Left lung (tissue), 10 donors: ENCODE results near the gene IGSF5. TPM values are rescaled to one million over a fixed set of nuclear protein-coding genes. Genes with fewer than 3 reads are reported as not detected.
A peak's percentile ranks its signal among the peaks of the same experiment; 100 is the strongest.

Experiments used
- ATAC-seq: fragments of 200-7000 bp; cut with Tn5 transposase; one replicate; pipeline ENCODE4 v1.9.1; 2020; ENCODE audit warnings: moderate library complexity
- DNase-seq, 4 donors: peaks; one replicate each; pipeline ENCODE4 v3.0.0-alpha.2; 2013 to 2020
- H3K27ac ChIP-seq, 2 donors: fragments of 200-600 bp; sonication (generic) in 1 of 2; one replicate each; pipeline versions ENCODE4 v1.5.0 to v1.8.0; 2020 to 2021
- H3K27me3 ChIP-seq, 2 donors: fragments of 200-600 bp; sonication (generic) in 1 of 2; one replicate each; pipeline versions ENCODE4 v1.5.0 to v1.8.0; 2020 to 2021
- H3K36me3 ChIP-seq, 2 donors: fragments of 200-600 bp; sonication (generic) in 1 of 2; one replicate each; pipeline versions ENCODE4 v1.5.0 to v1.8.0; 2020 to 2021
- H3K4me1 ChIP-seq, 2 donors: fragments of 200-600 bp; one replicate each; pipeline ENCODE4 v1.8.0; 2021
- H3K4me3 ChIP-seq, 2 donors: fragments of 200-600 bp; sonication (generic) in 1 of 2; one replicate each; pipeline versions ENCODE4 v1.5.0 to v1.8.0; 2020 to 2021; ENCODE audit warnings: mild to moderate bottlenecking in 1 of 2
- H3K9me3 ChIP-seq, 2 donors: fragments of 200-600 bp; sonication (generic) in 1 of 2; one replicate each; pipeline versions ENCODE4 v1.5.0 to v1.8.0; 2020 to 2021
- CTCF ChIP-seq, 2 donors: fragments of 200-600 bp; sonication (generic) in 1 of 2; IDR thresholded peaks; one replicate each; pipeline versions ENCODE4 v1.5.0 to v1.8.0; 2021; ENCODE audit warnings: antibody characterized with exemption in 2 of 2
- intact Hi-C, 2 donors: fragments of 100-400 bp; cut with DNase I; formaldehyde crosslinking; loops; one replicate each; pipeline versions ENCODE4 v1.11.2 to v1.14.2; 2022
- polyA plus RNA-seq, 6 donors: library from polyadenylated mRNA; unstranded; fragments of 120-200 nt; gene quantifications; one replicate each; pipeline ENCODE4 v1.2.1, GENCODE V29; 2013; ENCODE audit not compliant: insufficient read length in 6 of 6
- total RNA-seq, 2 donors: library from RNA; stranded (reverse); fragmentation: NEBNext Ultra II Directional; extraction: Animal tissue kit (Norgen Biotek cat#: 25700); gene quantifications; one replicate each; pipeline ENCODE4 v1.2.1, GENCODE V29; 2021
- donor health status: DM: no; HTN: yes; CAD: no.
- donor health status: DM: no; HTN: no; CAD: no.

Gene IGSF5
- total and polyA plus RNA-seq, 8 donors: 0.24 to 0.70 (median 0.39) TPM; not detected in 2

GRCh38 chr21:39713905-39714304 is 31.1 kb upstream of the IGSF5 start:
- intact Hi-C loops: loop anchor here in 1 of 2 donors (10.0 kb wide), 1 partner anchor 189 kb away; no protein-coding TSS in a partner anchor
- H3K4me1 ChIP-seq: no peaks in the 10 kb centered on the region
- no peaks in the 10 kb centered on the region for H3K9me3 ChIP-seq
- TF ChIP-seq CTCF (IDR thresholded peaks at IDR 0.05): no peak
- H3K27ac ChIP-seq: no peak overlapping the region
- no peak overlapping the region for H3K4me3 ChIP-seq
- no peaks in the 10 kb centered on the region for H3K36me3 ChIP-seq
- no peaks in the 10 kb centered on the region for H3K27me3 ChIP-seq
- ATAC-seq (no peak), DNase-seq (no peak)

GRCh38 chr21:39714331-39714730 is 30.7 kb upstream of the IGSF5 start:
- Histone ChIP-seq H3K27ac (no peak overlapping the region), H3K9me3 (no peaks in the 10 kb centered on the region), H3K4me3 (no peak overlapping the region), H3K27me3 (no peaks in the 10 kb centered on the region), H3K36me3 (no peaks in the 10 kb centered on the region), H3K4me1 (no peaks in the 10 kb centered on the region)
- DNase-seq: no peak
- no peak for TF ChIP-seq CTCF (IDR thresholded peaks at IDR 0.05)
- intact Hi-C loops: loop anchor here in 1 of 2 donors (10.0 kb wide), 1 partner anchor 190 kb away; no protein-coding TSS in a partner anchor
- no peak for ATAC-seq

GRCh38 chr21:39715804-39716397 is 29.1 kb upstream of the IGSF5 start:
- Histone ChIP-seq H3K4me1 (no peaks in the 10 kb centered on the region), H3K27me3 (no peaks in the 10 kb centered on the region), H3K36me3 (no peaks in the 10 kb centered on the region), H3K9me3 (no peaks in the 10 kb centered on the region), H3K4me3 (no peak overlapping the region), H3K27ac (no peak overlapping the region)
- ATAC-seq (peak; percentile 75), DNase-seq (peak in 2 of 4 donors; percentile 29 to 53)
- TF ChIP-seq CTCF (IDR thresholded peaks at IDR 0.05): peak; percentile 57 to 58
- intact Hi-C loops: loop anchor here (5.0 to 10.0 kb wide), 2 partner anchors 191 to 199 kb away; no protein-coding TSS in a partner anchor

GRCh38 chr21:39720126-39720778 is 24.7 kb upstream of the IGSF5 start:
- intact Hi-C loops: no loop called here
- no peak for TF ChIP-seq CTCF (IDR thresholded peaks at IDR 0.05)

GRCh38 chr21:39721885-39722284 is 23.1 kb upstream of the IGSF5 start:
- ATAC-seq (no peak), DNase-seq (no peak)
- intact Hi-C loops: no loop called here
- no peaks in the 10 kb centered on the region for H3K27me3 ChIP-seq
- H3K27ac ChIP-seq: no peak overlapping the region
- H3K36me3 ChIP-seq: no peaks in the 10 kb centered on the region
- TF ChIP-seq CTCF (IDR thresholded peaks at IDR 0.05): no peak
- no peak overlapping the region for H3K4me3 ChIP-seq
- H3K4me1 ChIP-seq: no peaks in the 10 kb centered on the region
- no peaks in the 10 kb centered on the region for H3K9me3 ChIP-seq

More at GRCh38 chr21:39720126-39720778, 24.7 kb upstream of the IGSF5 start:
- no peak overlapping the region for H3K4me3 ChIP-seq
- no peak overlapping the region for H3K27ac ChIP-seq
- H3K4me1 ChIP-seq: no peaks in the 10 kb centered on the region
- ATAC-seq: no peak
- DNase-seq: no peak
- no peaks in the 10 kb centered on the region for H3K9me3 ChIP-seq
- H3K36me3 ChIP-seq: no peaks in the 10 kb centered on the region
- H3K27me3 ChIP-seq: no peaks in the 10 kb centered on the region
